ENCODE results near the gene PDE4D. TPM values are rescaled to one million over a fixed set of nuclear protein-coding genes. Genes with fewer than 3 reads are reported as not detected.

PDE4D gene
- total and polyA plus RNA-seq, 2 experiments from 2014 or later, result 21.9 to 54.2 TPM

GRCh38 chr5:59559847-59560246, 333.7 kb downstream of the PDE4D start:
- Histone ChIP-seq H3K36me3 (no peaks in the 10 kb centered on the region), H3K4me1 (ENCODE audit: low read depth) (peaks cover 15% of the 10 kb centered on the region), H3K27me3 (no peaks in the 10 kb centered on the region), H3K27ac (no peak overlapping the region), H3K4me3 (no peak overlapping the region), H3K9me3 (ENCODE audit: low read depth) (no peaks in the 10 kb centered on the region)
- no peak for DNase-seq (ENCODE audit: low read depth in 1 of 2, low spot score in 1 of 2)
- TF ChIP-seq CTCF (IDR thresholded peaks at IDR 0.05; ENCODE audit: low read depth, low read length), result no peak

- TF ChIP-seq CTCF (IDR thresholded peaks at IDR 0.05; ENCODE audit: low read depth, low read length), result no peak
- Histone ChIP-seq H3K36me3 (no peaks in the 10 kb centered on the region), H3K27ac (no peak overlapping the region), H3K9me3 (ENCODE audit: low read depth) (no peaks in the 10 kb centered on the region), H3K4me3 (no peak overlapping the region), H3K4me1 (ENCODE audit: low read depth) (peaks cover 15% of the 10 kb centered on the region), H3K27me3 (no peaks in the 10 kb centered on the region)
- peak in 1 of 2 donors; percentile 29 for DNase-seq (ENCODE audit: low read depth in 1 of 2, low spot score in 1 of 2)
Observed at GRCh38 chr5:59559323-59559722, 334.2 kb downstream of the PDE4D start.

- H3K36me3 ChIP-seq, result no peaks in the 10 kb centered on the region
- no peaks in the 10 kb centered on the region for H3K9me3 ChIP-seq (ENCODE audit: low read depth)
- no peak overlapping the region for H3K4me3 ChIP-seq
- no peak for TF ChIP-seq CTCF (IDR thresholded peaks at IDR 0.05; ENCODE audit: low read depth, low read length)
- H3K27ac ChIP-seq, result no peak overlapping the region
- no peaks in the 10 kb centered on the region for H3K27me3 ChIP-seq
- no peak for DNase-seq (ENCODE audit: low read depth in 1 of 2, low spot score in 1 of 2)
- H3K4me1 ChIP-seq (ENCODE audit: low read depth), result peaks cover 14% of the 10 kb centered on the region
Observed at GRCh38 chr5:59558501-59558900, 335.0 kb downstream of the PDE4D start.

- no peaks in the 10 kb centered on the region for H3K36me3 ChIP-seq
- DNase-seq (ENCODE audit: low read depth in 1 of 2, low spot score in 1 of 2), result no peak
- peaks cover 5% of the 10 kb centered on the region for H3K4me1 ChIP-seq (ENCODE audit: low read depth)
- H3K27me3 ChIP-seq, result no peaks in the 10 kb centered on the region
- H3K4me3 ChIP-seq, result no peak overlapping the region
- no peak for TF ChIP-seq CTCF (IDR thresholded peaks at IDR 0.05; ENCODE audit: low read depth, low read length)
- no peak overlapping the region for H3K27ac ChIP-seq
- H3K9me3 ChIP-seq (ENCODE audit: low read depth), result no peaks in the 10 kb centered on the region
Observed at GRCh38 chr5:59557572-59557971, 336.0 kb downstream of the PDE4D start.

GRCh38 chr5:59555596-59555995, 337.9 kb downstream of the PDE4D start:
- Histone ChIP-seq H3K36me3 (no peaks in the 10 kb centered on the region), H3K4me3 (no peak overlapping the region), H3K9me3 (ENCODE audit: low read depth) (no peaks in the 10 kb centered on the region), H3K4me1 (ENCODE audit: low read depth) (no peaks in the 10 kb centered on the region), H3K27me3 (no peaks in the 10 kb centered on the region), H3K27ac (no peak overlapping the region)
- TF ChIP-seq CTCF (IDR thresholded peaks at IDR 0.05; ENCODE audit: low read depth, low read length), result no peak
- DNase-seq (ENCODE audit: low read depth in 1 of 2, low spot score in 1 of 2), result no peak

GRCh38 chr5:59554501-59554900, 339.0 kb downstream of the PDE4D start:
- no peaks in the 10 kb centered on the region for H3K4me1 ChIP-seq (ENCODE audit: low read depth)
- DNase-seq (ENCODE audit: low read depth in 1 of 2, low spot score in 1 of 2), result no peak
- H3K4me3 ChIP-seq, result no peak overlapping the region
- no peak for TF ChIP-seq CTCF (IDR thresholded peaks at IDR 0.05; ENCODE audit: low read depth, low read length)
- no peaks in the 10 kb centered on the region for H3K36me3 ChIP-seq
- H3K9me3 ChIP-seq (ENCODE audit: low read depth), result no peaks in the 10 kb centered on the region
- no peak overlapping the region for H3K27ac ChIP-seq
- no peaks in the 10 kb centered on the region for H3K27me3 ChIP-seq

Measured in cardiac muscle cell (in vitro differentiated cells and primary cell).